ENCODE measurements around the gene APOBEC3B.
"Not testable (repeated sequence)": the region's sequence is repeated elsewhere in the genome, so short reads cannot be mapped to it uniquely, and the experiment has no call there.

APOBEC3B gene

DNA sequence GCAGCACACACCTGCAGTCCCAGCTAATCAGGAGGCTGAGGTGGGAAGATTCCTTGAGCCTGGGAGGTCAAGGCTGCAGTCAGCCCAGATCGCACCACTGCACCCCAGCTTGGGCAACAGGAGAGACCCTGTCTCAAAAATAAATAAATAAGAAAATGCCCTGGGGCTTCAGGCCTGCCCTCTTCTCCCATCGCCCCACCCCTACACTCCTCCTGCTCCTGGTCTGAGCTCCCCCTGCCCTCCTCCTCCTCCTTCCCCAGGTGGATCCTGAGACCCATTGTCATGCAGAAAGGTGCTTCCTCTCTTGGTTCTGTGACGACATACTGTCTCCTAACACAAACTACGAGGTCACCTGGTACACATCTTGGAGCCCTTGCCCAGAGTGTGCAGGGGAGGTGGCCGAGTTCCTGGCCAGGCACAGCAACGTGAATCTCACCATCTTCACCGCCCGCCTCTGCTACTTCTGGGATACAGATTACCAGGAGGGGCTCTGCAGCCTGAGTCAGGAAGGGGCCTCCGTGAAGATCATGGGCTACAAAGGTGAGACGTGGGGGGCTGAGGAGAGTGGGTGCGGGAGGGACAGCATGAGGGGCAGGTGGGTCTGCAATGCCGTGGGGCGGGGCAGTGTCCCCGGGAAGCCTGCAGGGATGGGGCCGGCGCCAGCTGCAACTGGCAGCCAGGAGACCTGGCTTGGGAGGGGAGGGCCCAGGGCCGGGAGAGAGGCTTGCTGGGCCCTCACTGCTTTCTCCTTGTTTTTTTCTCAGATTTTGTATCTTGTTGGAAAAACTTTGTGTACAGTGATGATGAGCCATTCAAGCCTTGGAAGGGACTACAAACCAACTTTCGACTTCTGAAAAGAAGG, 49.5 kb downstream of the APOBEC3B start:
- not testable (repeated sequence) for DNase-seq

- DNase-seq = not testable (repeated sequence)
Observed at GRCh38 chr22:39037071-39037470, 54.9 kb downstream of the APOBEC3B start.

- no peak for DNase-seq
Observed at GRCh38 chr22:39039306-39040126, 57.4 kb downstream of the APOBEC3B start.

GRCh38 chr22:39040155-39040537, 58.0 kb downstream of the APOBEC3B start:
- not testable (repeated sequence) for DNase-seq

- DNase-seq = not testable (repeated sequence)
Observed at GRCh38 chr22:39040538-39041296, 58.6 kb downstream of the APOBEC3B start, which contains the start of gene APOBEC3F. Gene APOBEC3F, plus strand, starts transcription at chr22:39040864. Its CDS starts 97 bp downstream, at chr22:39040961.

GRCh38 chr22:39041908-39042307, 59.8 kb downstream of the APOBEC3B start:
- no peak for DNase-seq

Data from activated gamma-delta T cell (primary cell).